NCI-H128 (cell line): ENCODE measurements around the gene SLC30A2.
"Not testable (repeated sequence)": the region's sequence is repeated elsewhere in the genome, so short reads cannot be mapped to it uniquely, and the experiment has no call there.

Experiments used
- DNase-seq: peaks from one replicate; lab custom pipeline; 2025; ENCODE audit not compliant: unreplicated experiment; lab: John Stamatoyannopoulos, UW

SLC30A2 gene

GRCh38 chr1:26045722-26046245, at the start of gene SLC30A2:
Gene SLC30A2, minus strand, starts transcription at chr1:26046118. Its CDS starts 222 bp downstream, at chr1:26045896.
- DNase-seq: no peak

- DNase-seq: peak; percentile 29
These were observed 48.9 kb upstream of the SLC30A2 start for GRCh38 chr1:26094677-26095383.

GRCh38 chr1:26094076-26094669, 48.3 kb upstream of the SLC30A2 start:
- no peak for DNase-seq

GRCh38 chr1:26093569-26093968, 47.7 kb upstream of the SLC30A2 start:
- DNase-seq: not testable (repeated sequence)

- DNase-seq: no peak
These were observed 46.5 kb upstream of the SLC30A2 start for GRCh38 chr1:26092422-26092821.

GRCh38 chr1:26090893-26091292, 45.0 kb upstream of the SLC30A2 start:
- no peak for DNase-seq

- DNase-seq: no peak
These were observed 43.2 kb upstream of the SLC30A2 start for GRCh38 chr1:26089125-26089524.

- no peak for DNase-seq
These were observed 38.9 kb upstream of the SLC30A2 start for GRCh38 chr1:26084844-26085243.

GRCh38 chr1:26084091-26084561, 38.2 kb upstream of the SLC30A2 start:
- DNase-seq: no peak

GRCh38 chr1:26083208-26083607, 37.3 kb upstream of the SLC30A2 start:
- DNase-seq: no peak

GRCh38 chr1:26082020-26082350, 36.1 kb upstream of the SLC30A2 start:
- no peak for DNase-seq

GRCh38 chr1:26081267-26082019, 35.5 kb upstream of the SLC30A2 start:
- no peak for DNase-seq

- no peak for DNase-seq
These were observed 34.3 kb upstream of the SLC30A2 start for GRCh38 chr1:26079960-26080814.

GRCh38 chr1:26079178-26079563, 33.3 kb upstream of the SLC30A2 start:
- no peak for DNase-seq

GRCh38 chr1:26078286-26079177, 32.6 kb upstream of the SLC30A2 start:
- no peak for DNase-seq

GRCh38 chr1:26077524-26077923, 31.6 kb upstream of the SLC30A2 start:
- no peak for DNase-seq

- no peak for DNase-seq
These were observed 29.7 kb upstream of the SLC30A2 start for GRCh38 chr1:26075421-26076144.

GRCh38 chr1:26072305-26072704, 26.4 kb upstream of the SLC30A2 start:
- DNase-seq: no peak

- no peak for DNase-seq
These were observed 25.0 kb upstream of the SLC30A2 start for GRCh38 chr1:26070963-26071342.
